Colonic mucosa (tissue), 4 donors: ENCODE data around the gene MAG. TPM values are rescaled to one million over a fixed set of nuclear protein-coding genes. Genes with fewer than 3 reads are reported as not detected.

Source experiments
- DNase-seq: peaks from one replicate; pipeline ENCODE4 v3.0.0-alpha.2; 2020
- H3K27ac ChIP-seq: fragments of 200-600 bp; one replicate; pipeline ENCODE4 v1.8.0; 2021
- H3K27me3 ChIP-seq: fragments of 200-600 bp; one replicate; pipeline ENCODE4 v1.8.0; 2021
- H3K36me3 ChIP-seq: fragments of 200-600 bp; one replicate; pipeline ENCODE4 v1.8.0; 2021
- H3K4me1 ChIP-seq: fragments of 200-600 bp; one replicate; pipeline ENCODE4 v1.8.0; 2021; ENCODE audit warnings: mild to moderate bottlenecking
- H3K4me3 ChIP-seq: fragments of 200-600 bp; one replicate; pipeline ENCODE4 v1.8.0; 2021
- H3K9ac ChIP-seq, 2 donors: one replicate each; pipeline ENCODE4 v1.7.0; 2013; ENCODE audit warnings: control low read depth in 2 of 2, low read depth in 2 of 2, low read length in 2 of 2
- H3K9me3 ChIP-seq: fragments of 200-600 bp; one replicate; pipeline ENCODE4 v1.8.0; 2021
- CTCF ChIP-seq: fragments of 200-600 bp; IDR thresholded peaks from one replicate; pipeline ENCODE4 v1.8.0; 2022; ENCODE audit warnings: antibody characterized with exemption, mild to moderate bottlenecking
- intact Hi-C: fragments of 100-400 bp; cut with DNase I; formaldehyde crosslinking; loops from one replicate; pipeline ENCODE4 v1.14.1; 2022
- microRNA-seq: library from miRNA; unstranded; fragments of <30 nt; microRNA quantifications from one replicate; pipeline ENCODE4, GENCODE V29; 2019
- total RNA-seq, 2 donors: library from RNA; stranded (reverse); fragmentation: NEBNext Ultra II Directional in 1 of 2; extraction: Animal tissue kit (Norgen Biotek cat#: 25700) in 1 of 2; gene quantifications; one replicate each; pipeline ENCODE4 v1.2.1, GENCODE V29; 2021
- donor health status: healthy.
- donor health status: DM: no; HTN: no; CAD: no.
- donor health status: DM: no; HTN: no; CAD: no.

MAG gene
- total RNA-seq, 2 donors from 2014 or later = not detected

GRCh38 chr19:35360880-35361420 lies 69.0 kb downstream of the MAG start:
- Histone ChIP-seq H3K27ac (no peak overlapping the region), H3K36me3 (no peaks in the 10 kb centered on the region), H3K4me3 (no peak overlapping the region), H3K9me3 (no peaks in the 10 kb centered on the region), H3K9ac (no peak overlapping the region), H3K4me1 (no peaks in the 10 kb centered on the region), H3K27me3 (no peaks in the 10 kb centered on the region)
- no peak for TF ChIP-seq CTCF
- intact Hi-C loops = no loop called here
- DNase-seq = no peak

- Histone ChIP-seq H3K27ac (no peak overlapping the region), H3K27me3 (no peaks in the 10 kb centered on the region), H3K9ac (no peak overlapping the region), H3K4me1 (no peaks in the 10 kb centered on the region), H3K9me3 (no peaks in the 10 kb centered on the region), H3K4me3 (no peak overlapping the region), H3K36me3 (no peaks in the 10 kb centered on the region)
- intact Hi-C loops = no loop called here
- no peak for DNase-seq
- TF ChIP-seq CTCF = no peak
These were observed 70.5 kb downstream of the MAG start for GRCh38 chr19:35362261-35363000.

- no peak for TF ChIP-seq CTCF
- intact Hi-C loops = no loop called here
- H3K36me3 ChIP-seq = no peaks in the 10 kb centered on the region
- no peak overlapping the region for H3K9ac ChIP-seq
- no peaks in the 10 kb centered on the region for H3K9me3 ChIP-seq
- no peak overlapping the region for H3K27ac ChIP-seq
- no peak overlapping the region for H3K4me3 ChIP-seq
- H3K27me3 ChIP-seq = no peaks in the 10 kb centered on the region
- no peak for DNase-seq
- no peaks in the 10 kb centered on the region for H3K4me1 ChIP-seq
These were observed 71.1 kb downstream of the MAG start for GRCh38 chr19:35363001-35363590.

Small RNAs within 50 kb of the gene (microRNA-seq; reads per million reads assigned to microRNA genes)
- not detected for gene MIR5196

Other genes with a start within 250 kb of the MAG start
- 1,000 to 10,000 TPM; 1,386 to 2,836 TPM for gene FXYD3, start 176.3 kb upstream of the MAG start, total RNA-seq
- gene LGI4, start 157.1 kb upstream of the MAG start, total RNA-seq = 10 to 100 TPM in 1 of 2 donors, 1 to 10 TPM in 1; 5.8 to 10.2 TPM
- 10 to 100 TPM in 1 of 2 donors, 1 to 10 TPM in 1; 8.8 to 15.1 TPM for gene FXYD1, start 153.3 kb upstream of the MAG start, total RNA-seq
- under 1 TPM; 0.47 to 0.61 TPM for gene FXYD7, start 148.9 kb upstream of the MAG start, total RNA-seq
- gene FXYD5, start 137.4 kb upstream of the MAG start, total RNA-seq = 10 to 100 TPM; 20.3 to 23.6 TPM
- gene FAM187B, start 63.4 kb upstream of the MAG start, total RNA-seq = not detected
- 100 to 1,000 TPM; 252 TPM for gene LSR, start 43.2 kb upstream of the MAG start, total RNA-seq
- gene USF2, start 23.2 kb upstream of the MAG start, total RNA-seq = 100 to 1,000 TPM in 1 of 2 donors, 10 to 100 TPM in 1; 86.5 to 108 TPM
- gene HAMP, start 9.6 kb upstream of the MAG start, total RNA-seq = not detected
- 1 to 10 TPM; 1.6 to 3.0 TPM for gene CD22, start 37.0 kb downstream of the MAG start, total RNA-seq
- gene FFAR1, start 55.7 kb downstream of the MAG start, total RNA-seq = not detected
- under 1 TPM in 1 of 2 donors, not detected in 1; 0.27 TPM for gene FFAR3, start 66.3 kb downstream of the MAG start, total RNA-seq
- gene GPR42, start 78.9 kb downstream of the MAG start, total RNA-seq = not detected
- under 1 TPM; 0.22 to 0.82 TPM for gene FFAR2, start 156.1 kb downstream of the MAG start, total RNA-seq
- gene KRTDAP, start 198.3 kb downstream of the MAG start, total RNA-seq = not detected
- 10 to 100 TPM; 12.8 to 14.6 TPM for gene DMKN, start 221.5 kb downstream of the MAG start, total RNA-seq
- not detected for gene SBSN, start 236.2 kb downstream of the MAG start, total RNA-seq
- gene GAPDHS, start 241.3 kb downstream of the MAG start, total RNA-seq = not detected